RWPE1 (cell line): Measurements from ENCODE around the gene SSBP3.

ENCODE experiments used
- CTCF ChIA-PET: fragments of 350-600 bp; sonication (Branson Sonifier 250); formaldehyde crosslinking; extraction: SDS; loops from one replicate; lab custom pipeline; 2021; lab: Yijun Ruan, JAX
- POLR2A ChIA-PET: fragments of 400-600 bp; formaldehyde crosslinking; extraction: SDS; loops from one replicate; lab custom pipeline; 2020; ENCODE audit warnings: antibody characterized with exemption; ENCODE audit not compliant: low non-redundant PET; lab: Yijun Ruan, JAX
- DNase-seq: peaks from one replicate; pipeline ENCODE4 v3.0.0; 2012; ENCODE audit warnings: low spot score
- H3K27ac ChIP-seq: fragments of 450-650 bp; 2 replicates; pipeline ENCODE4 v1.5.1; 2017
- TF ChIP-seq, protein P1 (sequence below): fragments of 450-650 bp; conservative IDR thresholded peaks from 2 replicates; pipeline ENCODE4 v1.5.1; 2017; ENCODE audit warnings: low read depth, mild to moderate bottlenecking

SSBP3 gene

DNA sequence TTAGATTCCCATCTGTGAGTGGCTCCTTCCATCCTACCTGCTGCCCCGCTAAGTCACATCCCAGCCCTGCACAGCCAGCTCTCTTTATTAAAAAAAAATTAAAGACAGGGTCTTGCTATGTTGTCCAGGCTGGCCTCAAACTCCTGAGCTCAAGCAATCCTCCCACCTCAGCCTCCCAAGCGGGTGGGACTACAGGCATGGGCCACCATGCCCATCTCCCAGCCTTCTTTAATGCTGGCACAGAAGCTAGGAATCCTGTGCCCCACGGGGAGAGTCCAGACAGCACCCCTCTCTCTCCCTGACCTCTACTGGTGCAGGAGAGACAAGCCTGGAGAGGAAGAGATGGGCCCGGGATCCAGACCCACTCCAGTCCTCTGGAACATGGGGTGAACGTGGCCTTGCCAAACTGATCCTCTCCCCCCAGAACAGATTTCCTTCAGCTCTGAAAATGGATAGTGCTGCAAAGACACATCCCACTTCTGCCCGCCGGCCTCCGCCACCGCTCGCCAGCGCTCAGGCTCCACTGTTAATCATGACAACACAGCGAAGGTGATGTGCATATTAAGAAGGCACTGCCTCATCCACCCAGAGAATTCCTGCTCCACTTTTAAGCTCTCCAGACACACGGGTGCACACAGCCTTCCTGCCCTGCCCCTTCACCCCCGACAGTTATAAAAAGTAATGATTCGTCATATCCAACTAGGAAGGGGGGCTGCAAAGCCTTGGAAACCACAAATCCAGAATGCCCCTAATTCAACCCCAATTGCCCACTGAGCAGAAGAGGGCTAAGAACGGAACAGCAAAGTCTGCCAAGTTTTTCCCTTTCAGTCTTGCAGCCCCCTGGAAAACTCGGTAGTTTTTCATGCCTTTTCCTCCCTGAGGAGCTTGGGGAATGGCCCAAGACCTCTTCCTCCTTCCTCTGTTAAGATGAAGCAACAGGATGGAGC is 138.1 kb downstream of the SSBP3 start:
- H3K27ac ChIP-seq, result no peak overlapping the region
- TF ChIP-seq, protein P1, sequence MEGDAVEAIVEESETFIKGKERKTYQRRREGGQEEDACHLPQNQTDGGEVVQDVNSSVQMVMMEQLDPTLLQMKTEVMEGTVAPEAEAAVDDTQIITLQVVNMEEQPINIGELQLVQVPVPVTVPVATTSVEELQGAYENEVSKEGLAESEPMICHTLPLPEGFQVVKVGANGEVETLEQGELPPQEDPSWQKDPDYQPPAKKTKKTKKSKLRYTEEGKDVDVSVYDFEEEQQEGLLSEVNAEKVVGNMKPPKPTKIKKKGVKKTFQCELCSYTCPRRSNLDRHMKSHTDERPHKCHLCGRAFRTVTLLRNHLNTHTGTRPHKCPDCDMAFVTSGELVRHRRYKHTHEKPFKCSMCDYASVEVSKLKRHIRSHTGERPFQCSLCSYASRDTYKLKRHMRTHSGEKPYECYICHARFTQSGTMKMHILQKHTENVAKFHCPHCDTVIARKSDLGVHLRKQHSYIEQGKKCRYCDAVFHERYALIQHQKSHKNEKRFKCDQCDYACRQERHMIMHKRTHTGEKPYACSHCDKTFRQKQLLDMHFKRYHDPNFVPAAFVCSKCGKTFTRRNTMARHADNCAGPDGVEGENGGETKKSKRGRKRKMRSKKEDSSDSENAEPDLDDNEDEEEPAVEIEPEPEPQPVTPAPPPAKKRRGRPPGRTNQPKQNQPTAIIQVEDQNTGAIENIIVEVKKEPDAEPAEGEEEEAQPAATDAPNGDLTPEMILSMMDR, result no peak
- ChIA-PET CTCF (interaction anchor here (0.6 kb wide), 1 partner anchor 703 kb away, joined by 4 read pairs; no protein-coding TSS in a partner anchor), POLR2A (no interaction called here)
- DNase-seq, result no peak

DNA sequence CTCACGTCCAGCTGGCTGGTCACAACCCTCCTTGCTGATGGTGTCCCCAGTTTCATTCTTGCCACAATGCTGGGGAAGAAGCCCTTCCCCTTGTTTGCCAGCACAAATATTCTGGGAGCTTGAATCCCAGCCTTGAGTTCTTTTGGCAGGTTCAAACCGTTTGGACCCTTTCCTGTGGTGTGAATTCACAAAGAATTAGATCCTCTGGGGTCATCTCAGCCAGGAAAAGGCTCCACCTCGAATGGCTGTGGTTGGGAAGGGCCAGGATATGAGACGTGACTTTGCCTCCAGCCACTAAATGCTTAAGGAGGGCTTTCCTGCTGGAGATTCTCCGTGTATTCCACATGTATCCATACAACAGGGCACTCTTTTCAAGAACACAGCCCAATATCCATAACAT is 139.3 kb downstream of the SSBP3 start:
- TF ChIP-seq, protein P1, result no peak
- no peak for DNase-seq
- CTCF ChIA-PET, result no interaction called here
- POLR2A ChIA-PET, result no interaction called here
- no peak overlapping the region for H3K27ac ChIP-seq

DNA sequence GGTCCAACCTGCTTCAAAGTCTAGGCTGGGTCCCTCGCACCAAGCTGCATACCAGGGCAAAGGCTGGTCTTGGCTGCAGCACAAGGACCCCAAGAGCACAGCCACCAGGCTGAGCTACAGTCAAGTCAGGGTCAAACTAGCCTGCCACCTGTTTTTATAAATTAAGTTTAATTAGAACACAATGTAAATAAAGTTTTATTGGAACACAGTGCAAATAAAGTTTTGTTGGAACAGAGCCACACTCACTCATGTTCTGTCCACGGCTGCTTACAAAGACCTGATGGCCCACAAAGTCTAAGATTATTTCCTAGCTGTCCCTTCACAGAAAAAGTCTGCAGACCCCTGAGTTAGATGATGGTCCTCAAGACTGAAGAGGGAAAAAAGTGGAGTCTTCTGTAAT is 140.0 kb downstream of the SSBP3 start:
- CTCF ChIA-PET, result no interaction called here
- H3K27ac ChIP-seq, result no peak overlapping the region
- DNase-seq, result no peak
- TF ChIP-seq, protein P1, result no peak
- POLR2A ChIA-PET, result no interaction called here

DNA sequence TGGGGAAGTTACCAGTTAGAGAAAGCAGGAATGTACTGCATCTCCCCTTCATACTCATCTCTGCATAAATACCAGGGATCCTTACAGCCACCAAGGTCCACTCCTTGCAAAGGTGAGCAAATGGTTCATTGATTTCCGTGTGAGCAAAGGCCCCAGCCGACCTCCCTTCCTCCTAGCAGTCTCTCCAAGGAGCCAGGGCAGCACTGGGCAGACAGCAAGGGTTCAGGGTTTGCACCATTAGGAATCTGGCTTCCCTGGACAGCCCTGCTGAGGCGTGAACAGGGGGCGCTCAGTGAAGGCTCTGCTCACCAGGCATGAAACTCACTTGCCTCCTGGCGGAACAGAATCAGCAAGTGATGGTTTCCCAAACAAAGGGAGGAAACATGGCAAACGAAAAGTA is 140.5 kb downstream of the SSBP3 start:
- no peak for DNase-seq
- ChIA-PET POLR2A (no interaction called here), CTCF (no interaction called here)

DNA sequence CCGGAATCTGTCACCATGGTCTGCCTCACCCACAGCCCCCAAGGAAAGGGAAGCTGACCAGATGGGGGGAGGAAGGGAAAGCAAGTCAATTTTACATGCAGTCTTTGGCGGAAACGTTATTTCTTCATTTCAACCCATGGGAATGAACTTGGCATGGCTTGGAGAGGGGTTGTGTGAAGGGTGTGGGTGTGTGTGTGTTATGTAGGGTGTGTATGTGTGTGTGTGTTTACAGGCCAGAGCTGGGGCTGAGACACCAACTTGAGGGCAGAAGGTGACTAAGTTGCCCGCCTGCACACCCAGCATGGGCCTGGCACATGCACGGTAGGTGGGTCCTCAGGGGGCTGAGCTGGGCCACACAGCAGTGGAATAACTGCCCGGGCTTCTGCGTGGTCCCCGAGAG is 141.1 kb downstream of the SSBP3 start:
- H3K27ac ChIP-seq, result no peak overlapping the region
- TF ChIP-seq, protein P1, result no peak
- DNase-seq, result no peak
- ChIA-PET CTCF (no interaction called here), POLR2A (no interaction called here)

More for the DNA sequence above, 140.5 kb downstream of the SSBP3 start:
- TF ChIP-seq, protein P1, result no peak
- no peak overlapping the region for H3K27ac ChIP-seq

DNA sequence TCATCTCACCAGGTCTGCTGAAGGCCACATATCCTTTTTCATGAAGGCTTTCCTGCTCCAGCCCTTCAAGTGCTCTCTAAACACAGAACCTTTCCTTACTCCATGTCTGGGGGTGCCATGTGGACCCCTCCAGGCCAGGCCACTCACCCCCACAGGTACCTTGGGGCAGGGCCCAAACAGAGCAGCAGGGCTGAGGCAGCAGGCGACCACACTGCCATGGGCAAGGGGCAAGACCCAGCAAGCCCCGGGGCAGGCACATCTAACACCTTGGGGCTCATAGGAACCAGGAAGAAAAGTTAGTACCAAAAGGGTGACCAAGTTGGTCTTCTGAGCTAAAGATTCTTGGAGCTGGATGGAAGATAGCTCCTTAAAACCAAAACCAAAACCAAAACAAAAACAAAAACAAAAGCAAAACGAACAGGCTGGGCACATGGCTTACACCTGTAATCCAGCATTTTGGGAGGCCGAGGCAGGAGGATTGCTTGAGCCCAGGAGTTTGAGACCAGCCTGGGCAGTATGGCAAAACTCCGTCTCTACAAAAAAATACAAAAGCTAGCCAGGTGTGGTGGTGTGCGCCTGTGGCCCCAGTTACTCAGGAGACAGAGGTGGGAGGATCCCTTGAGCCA is 142.5 kb downstream of the SSBP3 start:
- ChIA-PET CTCF (interaction anchor here (0.6 kb wide), 1 partner anchor 8 kb away, joined by 3 read pairs; no protein-coding TSS in a partner anchor), POLR2A (no interaction called here)
- H3K27ac ChIP-seq, result peak overlapping the region; percentile 25
- no peak for DNase-seq
- TF ChIP-seq, protein P1, result no peak
